Stimulated activated CD8-positive, alpha-beta memory T cell treated with anti-CD3 and anti-CD28 coated beads, Interleukin-7, amount 100 ng/mL, for 48 hours (primary cell): ENCODE data around the gene CDC42BPB.

ENCODE experiments used
- DNase-seq, 2 donors: peaks; one replicate each; pipeline ENCODE4 v3.0.0-alpha.2; 2020; ENCODE audit warnings: low read depth in 1 of 2; ENCODE audit errors: extremely low read depth in 1 of 2

The CDC42BPB gene

DNA sequence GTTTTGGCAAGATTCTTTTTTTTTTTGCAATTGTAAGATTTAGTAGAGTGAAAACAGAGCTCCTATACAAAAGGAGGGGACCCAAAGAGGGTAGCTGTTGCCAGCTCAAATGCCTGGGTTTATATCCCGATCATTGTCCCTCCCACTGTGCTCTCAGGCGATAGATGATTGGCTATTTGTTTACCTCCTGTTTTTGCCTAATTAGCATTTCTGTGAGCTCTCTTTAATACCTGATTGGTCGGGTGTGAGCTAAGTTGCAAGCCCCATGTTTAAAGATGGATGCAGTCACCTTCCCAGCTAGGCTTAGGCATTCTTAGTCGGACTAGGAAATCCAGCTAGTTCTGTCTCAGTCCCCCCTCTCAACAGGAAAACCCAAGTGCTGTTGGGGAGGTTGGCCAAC, 39.0 kb upstream of the CDC42BPB start:
- no peak for DNase-seq

- no peak for DNase-seq
These were observed 37.9 kb upstream of the CDC42BPB start for GRCh38 chr14:103095210-103095778.

- DNase-seq, result no peak
These were observed 37.3 kb upstream of the CDC42BPB start, which contains the start of gene EXOC3L4 for GRCh38 chr14:103094406-103095209. EXOC3L4 (plus strand) TSS chr14:103094725; CDS start chr14:103100220, 5,495 bp downstream.

- DNase-seq, result no peak
These were observed 36.6 kb upstream of the CDC42BPB start for GRCh38 chr14:103093856-103094405.

DNA sequence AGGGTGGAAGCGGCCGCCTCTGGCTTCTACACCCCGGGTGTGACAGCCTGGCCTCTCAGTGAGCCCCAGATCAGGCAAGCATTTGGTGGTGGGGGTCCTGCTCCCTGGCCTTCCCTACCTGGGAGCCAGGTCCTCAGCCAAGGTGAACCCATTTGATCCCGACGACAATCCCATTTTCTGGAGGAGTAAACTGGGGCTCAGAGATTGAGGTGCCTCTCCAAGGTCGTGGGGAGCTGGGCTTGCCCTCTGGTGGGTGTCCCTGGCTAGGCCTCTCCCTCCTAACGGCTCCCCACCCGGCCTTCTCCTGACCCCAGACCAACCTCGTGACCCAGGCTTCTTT, 34.5 kb upstream of the CDC42BPB start:
- DNase-seq, result no peak

- peak; percentile 59 to 60 for DNase-seq
These were observed 33.9 kb upstream of the CDC42BPB start for GRCh38 chr14:103091041-103091882.

GRCh38 chr14:103090481-103091020, 33.2 kb upstream of the CDC42BPB start:
- DNase-seq, result no peak

- DNase-seq, result no peak
These were observed 32.3 kb upstream of the CDC42BPB start for GRCh38 chr14:103089386-103090335.

DNA sequence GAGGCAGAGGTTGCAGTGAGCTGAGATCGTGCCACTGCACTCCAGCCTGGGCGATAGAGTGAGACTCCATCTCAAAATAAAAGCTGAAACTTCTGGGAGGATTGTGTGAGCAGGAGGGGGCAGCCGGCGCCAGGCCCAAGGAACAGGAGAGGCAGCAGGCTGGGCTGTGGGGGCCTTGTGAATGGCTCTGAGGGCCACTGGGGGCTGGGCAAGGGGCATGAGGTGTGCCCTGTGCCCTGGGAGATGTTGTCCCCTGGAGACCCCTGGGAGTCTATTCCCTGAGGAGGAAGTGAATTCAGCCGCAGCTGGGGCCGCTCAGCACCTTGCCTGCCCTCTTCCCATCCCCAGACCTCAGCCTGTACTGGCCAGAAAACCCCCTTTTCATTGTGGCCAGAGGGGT, 31.6 kb upstream of the CDC42BPB start:
- DNase-seq, result no peak

GRCh38 chr14:103087343-103087835, 30.0 kb upstream of the CDC42BPB start:
- DNase-seq, result no peak

- DNase-seq, result no peak
These were observed 29.5 kb upstream of the CDC42BPB start for GRCh38 chr14:103086771-103087342.

DNA sequence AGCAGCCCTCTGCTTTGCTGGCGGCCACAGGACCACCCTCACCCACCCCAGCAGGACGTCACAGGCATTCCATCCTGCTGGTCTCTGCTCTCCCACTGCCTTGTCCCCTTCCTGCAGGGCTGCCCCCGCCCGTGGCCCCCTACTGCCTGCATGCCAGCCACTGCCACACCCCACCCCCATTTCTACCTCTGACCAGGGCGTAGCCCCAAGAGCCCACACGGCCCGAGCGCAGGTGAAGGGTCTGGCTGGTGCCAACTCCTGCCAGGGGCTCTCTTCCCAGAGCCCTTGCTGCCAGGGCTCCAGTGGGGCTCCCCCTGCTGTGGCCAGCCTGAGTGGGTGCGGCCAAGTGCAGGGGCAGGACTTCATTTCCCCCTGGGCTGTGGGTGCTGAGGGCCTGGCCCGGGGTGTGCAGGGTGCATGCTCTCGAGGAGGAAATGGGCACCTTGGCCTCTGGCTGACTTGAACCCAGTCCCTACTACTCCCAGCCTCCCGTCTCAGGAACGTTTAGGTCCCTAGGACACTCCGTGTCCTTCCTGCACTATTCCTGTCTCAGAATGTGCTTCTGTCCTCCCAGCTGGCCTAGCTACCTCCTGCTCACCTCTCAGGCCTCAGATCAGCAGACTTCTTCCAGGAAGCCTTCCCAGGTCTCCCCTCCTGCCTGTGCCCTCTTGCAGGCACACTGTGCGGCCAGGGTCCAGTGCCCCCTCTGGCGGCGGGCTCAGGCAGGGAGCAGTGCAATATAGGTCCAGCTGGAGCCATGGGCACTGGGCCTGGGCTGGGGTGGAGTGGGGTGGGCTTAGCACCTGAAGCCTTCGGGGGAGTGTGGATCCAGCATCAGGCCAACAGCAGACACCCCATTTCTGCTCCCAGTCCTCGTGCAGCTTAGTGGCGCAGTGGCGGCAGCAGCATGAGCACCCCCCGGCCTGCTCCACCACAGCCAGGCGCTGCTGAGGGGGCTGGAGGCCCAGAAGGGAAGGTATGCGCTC, 28.1 kb upstream of the CDC42BPB start:
- no peak for DNase-seq

GRCh38 chr14:103084021-103084919, 26.9 kb upstream of the CDC42BPB start, which contains the start of gene LBHD2:
LBHD2 (plus strand) TSS chr14:103084210; CDS start chr14:103086013, 1,803 bp downstream.
- DNase-seq, result no peak

DNA sequence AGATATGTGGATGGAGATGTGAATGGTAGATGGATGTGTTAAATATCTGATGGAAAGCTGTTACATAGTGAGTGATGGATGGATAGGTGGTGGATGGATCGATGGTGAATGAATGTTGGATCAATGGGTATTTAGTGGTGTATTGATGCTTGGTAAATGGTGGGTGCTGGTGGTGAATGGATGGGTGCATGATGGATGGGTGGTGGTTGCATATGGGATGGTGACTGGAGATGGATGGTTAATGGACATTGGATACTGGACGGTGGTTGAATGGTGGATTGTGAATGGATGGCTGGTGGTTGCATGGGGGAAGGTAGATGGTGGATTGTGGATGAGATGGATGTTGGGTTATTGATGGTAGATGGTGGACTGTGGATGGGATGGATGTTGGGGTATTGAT, 24.6 kb upstream of the CDC42BPB start:
- no peak for DNase-seq

GRCh38 chr14:103078860-103079587, 21.7 kb upstream of the CDC42BPB start:
- no peak for DNase-seq

DNA sequence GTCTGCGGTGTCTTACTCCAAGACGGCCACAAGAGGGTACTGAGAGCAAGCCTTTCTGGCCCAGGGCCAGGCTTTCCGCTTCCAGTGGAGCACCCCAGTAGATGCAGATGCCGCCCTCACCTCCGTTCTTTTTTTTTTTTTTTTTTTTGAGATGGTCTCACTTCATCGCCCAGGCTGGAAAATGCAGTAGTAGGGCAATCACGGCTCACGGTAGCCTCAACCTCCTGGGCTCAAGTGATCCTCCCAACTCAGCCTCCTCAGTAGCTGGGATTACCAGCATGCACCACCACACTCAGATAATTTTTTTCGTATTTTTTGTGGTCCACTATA, 21.0 kb upstream of the CDC42BPB start:
- DNase-seq, result peak in 1 of 2 donors; percentile 60
